Stimulated activated CD4-positive, alpha-beta T cell treated with anti-CD3 and anti-CD28 coated beads, TNF-alpha, amount 100 ng/mL, for 24 hours (primary cell): ENCODE data around the gene MYO3B.
"Not testable (repeated sequence)": the region's sequence is repeated elsewhere in the genome, so short reads cannot be mapped to it uniquely, and the experiment has no call there.

Experiments
- DNase-seq, 3 experiments: peaks; one replicate each; pipeline ENCODE4 v3.0.0-alpha.2; 2020; ENCODE audit warnings: low read depth in 3 of 3

The MYO3B gene

GRCh38 chr2:170466632-170467031 lies 288.7 kb downstream of the MYO3B start:
- no peak for DNase-seq

- no peak for DNase-seq
Measured at GRCh38 chr2:170467568-170468422, 289.8 kb downstream of the MYO3B start.

GRCh38 chr2:170468557-170468956 lies 290.6 kb downstream of the MYO3B start:
- DNase-seq: no peak

- DNase-seq: not testable (repeated sequence)
Measured at GRCh38 chr2:170472498-170472897, 294.6 kb downstream of the MYO3B start.

- no peak for DNase-seq
Measured at GRCh38 chr2:170475878-170476277, 297.9 kb downstream of the MYO3B start.

GRCh38 chr2:170477630-170478029 lies 299.7 kb downstream of the MYO3B start:
- DNase-seq: no peak

GRCh38 chr2:170481201-170481600 lies 303.3 kb downstream of the MYO3B start:
- DNase-seq: no peak

GRCh38 chr2:170484552-170484951 lies 306.6 kb downstream of the MYO3B start:
- no peak for DNase-seq

GRCh38 chr2:170485254-170486026 lies 307.5 kb downstream of the MYO3B start:
- no peak for DNase-seq

GRCh38 chr2:170486730-170487129 lies 308.8 kb downstream of the MYO3B start:
- no peak for DNase-seq

GRCh38 chr2:170488807-170489206 lies 310.9 kb downstream of the MYO3B start:
- no peak for DNase-seq

- no peak for DNase-seq
Measured at GRCh38 chr2:170492010-170492409, 314.1 kb downstream of the MYO3B start.

- no peak for DNase-seq
Measured at GRCh38 chr2:170493426-170494097, 315.6 kb downstream of the MYO3B start.

- no peak for DNase-seq
Measured at GRCh38 chr2:170495896-170496295, 317.9 kb downstream of the MYO3B start.

GRCh38 chr2:170498619-170499018 lies 320.7 kb downstream of the MYO3B start:
- DNase-seq: no peak

GRCh38 chr2:170500104-170500503 lies 322.2 kb downstream of the MYO3B start:
- DNase-seq: no peak

- no peak for DNase-seq
Measured at GRCh38 chr2:170500770-170501169, 322.8 kb downstream of the MYO3B start.

GRCh38 chr2:170501421-170502043 lies 323.6 kb downstream of the MYO3B start:
- DNase-seq: no peak

- DNase-seq: no peak
Measured at GRCh38 chr2:170502361-170503130, 324.6 kb downstream of the MYO3B start.

GRCh38 chr2:170503563-170503962 lies 325.6 kb downstream of the MYO3B start:
- no peak for DNase-seq
